Activated CD4-positive, alpha-beta T cell treated with anti-CD3 and anti-CD28 coated beads, Interleukin-2, Interleukin-6, amounts not matched to agents 100 ng/mL and 50 ng/mL, durations not matched to agents 16 hours and 8 hours (primary cell): Measurements from ENCODE around the gene OSBP.
"Not testable (repeated sequence)": the region's sequence is repeated elsewhere in the genome, so short reads cannot be mapped to it uniquely, and the experiment has no call there.

Experiments
- DNase-seq: peaks from one replicate; pipeline ENCODE4 v3.0.0-alpha.2; 2020

OSBP gene

GRCh38 chr11:59615637-59616395, at the start of gene OSBP:
OSBP (minus strand) TSS chr11:59615774; CDS start chr11:59615664, 110 bp downstream.
- peak; percentile 99 for DNase-seq

GRCh38 chr11:59660621-59661020, 45.0 kb upstream of the OSBP start:
- no peak for DNase-seq

GRCh38 chr11:59659981-59660380, 44.4 kb upstream of the OSBP start:
- DNase-seq: no peak

- DNase-seq: no peak
These were observed 42.5 kb upstream of the OSBP start for GRCh38 chr11:59658036-59658435.

GRCh38 chr11:59654893-59655292, 39.3 kb upstream of the OSBP start:
- DNase-seq: no peak

- no peak for DNase-seq
These were observed 31.8 kb upstream of the OSBP start for GRCh38 chr11:59647245-59647980.

GRCh38 chr11:59644528-59644927, 29.0 kb upstream of the OSBP start:
- no peak for DNase-seq

GRCh38 chr11:59643390-59643789, 27.8 kb upstream of the OSBP start:
- no peak for DNase-seq

GRCh38 chr11:59641156-59641555, 25.6 kb upstream of the OSBP start:
- DNase-seq: no peak

GRCh38 chr11:59630493-59630892, 14.9 kb upstream of the OSBP start:
- DNase-seq: no peak

- no peak for DNase-seq
These were observed 14.4 kb upstream of the OSBP start for GRCh38 chr11:59629996-59630395.

- not testable (repeated sequence) for DNase-seq
These were observed 11.4 kb upstream of the OSBP start for GRCh38 chr11:59626969-59627368.

- DNase-seq: no peak
These were observed 10.1 kb upstream of the OSBP start for GRCh38 chr11:59625703-59626102.

GRCh38 chr11:59617876-59618275, 2.3 kb upstream of the OSBP start:
- DNase-seq: no peak

GRCh38 chr11:59616396-59616982, 915 bp upstream of the OSBP start:
- DNase-seq: no peak

- peak; percentile 66 for DNase-seq
These were observed 396 bp downstream of the OSBP start for GRCh38 chr11:59615120-59615636.

- DNase-seq: no peak
These were observed 1.1 kb downstream of the OSBP start for GRCh38 chr11:59614277-59615119.

- DNase-seq: peak; percentile 21
These were observed 3.7 kb downstream of the OSBP start for GRCh38 chr11:59611570-59612565.

- DNase-seq: peak; percentile 42
These were observed 5.3 kb downstream of the OSBP start for GRCh38 chr11:59610289-59610688.

- DNase-seq: no peak
These were observed 7.7 kb downstream of the OSBP start for GRCh38 chr11:59607703-59608454.

GRCh38 chr11:59602432-59602831, 13.1 kb downstream of the OSBP start:
- DNase-seq: no peak
